ENCODE results near the gene PHACTR1. TPM values are rescaled to one million over a fixed set of nuclear protein-coding genes. Genes with fewer than 3 reads are reported as not detected.

The PHACTR1 gene
- polyA plus RNA-seq, 3 donors: 6.1 to 26.9 (median 7.6) TPM

- no peak for TF ChIP-seq CTCF (IDR thresholded peaks at IDR 0.05)
- Mint-ChIP-seq H3K4me3 (no peak overlapping the region), H3K9me3 (peaks cover 0 to 7% (median 3%) of the 10 kb centered on the region in 7 donors), H3K36me3 (no peaks in the 10 kb centered on the region), H3K27me3 (ENCODE audit: low read depth in 3 of 3) (no peaks in the 10 kb centered on the region), H3K27ac (no peak overlapping the region), H3K4me1 (no peaks in the 10 kb centered on the region)
- H3K27ac ChIP-seq (ENCODE audit: low read depth in 1 of 2, low read length in 2 of 2): no peak overlapping the region
- H3K9me3 ChIP-seq (replicated peaks in 1 of 2; ENCODE audit: control insufficient read depth in 1 of 2, insufficient read depth in 1 of 2, low read length in 2 of 2): no peaks in the 10 kb centered on the region
- H3K4me1 ChIP-seq (ENCODE audit: control insufficient read depth in 1 of 2, insufficient read depth in 2 of 2, low read length in 2 of 2): no peaks in the 10 kb centered on the region
- 100% methylated on average over 1 of the region's 3 CpGs for WGBS (ENCODE audit: insufficient coverage)
- no peak for DNase-seq
- no peaks in the 10 kb centered on the region for H3K27me3 ChIP-seq (ENCODE audit: control insufficient read depth in 2 of 2, insufficient read depth in 2 of 2, low read length in 2 of 2)
- H3K4me2 ChIP-seq (replicated peaks; ENCODE audit: extremely low read depth, low read length, poor library complexity, severe bottlenecking): no peak overlapping the region
- H3K36me3 ChIP-seq (replicated peaks in 1 of 2; ENCODE audit: control insufficient read depth in 1 of 2, insufficient read depth in 2 of 2, low read length in 2 of 2): no peaks in the 10 kb centered on the region
- H4K20me1 ChIP-seq (ENCODE audit: insufficient read depth, low read length): no peaks in the 10 kb centered on the region
- H2AFZ ChIP-seq (ENCODE audit: insufficient read depth, low read depth, low read length, poor library complexity, severe bottlenecking): no peak overlapping the region
- no peaks in the 10 kb centered on the region for H3K79me2 ChIP-seq (ENCODE audit: insufficient read depth, low read length)
- H3K9ac ChIP-seq (ENCODE audit: insufficient read depth, low read length, poor library complexity, severe bottlenecking): no peak overlapping the region
- H3K4me3 ChIP-seq (replicated peaks in 1 of 3; ENCODE audit: low read depth in 2 of 3, low read length in 3 of 3): no peak overlapping the region
- intact Hi-C loops (cut with micrococcal nuclease): no loop called here
Observed at GRCh38 chr6:12991435-12991834, 274.9 kb downstream of the PHACTR1 start.

DNA sequence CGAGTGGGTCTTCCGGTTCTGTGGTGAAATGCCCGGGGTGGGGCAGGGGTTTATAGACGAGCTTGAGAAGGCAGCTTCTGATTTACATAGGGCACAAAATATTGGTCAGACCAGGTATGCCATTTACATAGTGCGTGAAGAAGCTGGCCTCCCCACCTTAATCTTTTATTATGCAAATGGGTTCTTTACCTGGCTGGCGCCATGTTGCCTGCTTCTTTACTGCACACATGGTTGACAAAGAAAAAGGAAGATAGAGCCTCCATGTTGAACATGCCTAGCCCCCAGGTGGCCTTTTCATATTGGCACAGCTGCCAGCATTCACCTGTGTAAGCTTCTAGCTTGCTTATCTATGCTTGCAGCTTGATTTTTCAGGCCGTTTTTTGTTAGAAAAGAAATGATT lies 276.2 kb downstream of the PHACTR1 start:
- H3K27me3 ChIP-seq (ENCODE audit: control insufficient read depth in 2 of 2, insufficient read depth in 2 of 2, low read length in 2 of 2): no peaks in the 10 kb centered on the region
- H3K27ac Mint-ChIP-seq: no peak overlapping the region
- no peak overlapping the region for H2AFZ ChIP-seq (ENCODE audit: insufficient read depth, low read depth, low read length, poor library complexity, severe bottlenecking)
- H3K79me2 ChIP-seq (ENCODE audit: insufficient read depth, low read length): no peaks in the 10 kb centered on the region
- no peak for DNase-seq
- WGBS (ENCODE audit: insufficient coverage): 100% methylated on average over 2 of the region's 7 CpGs
- H3K4me3 Mint-ChIP-seq: no peak overlapping the region
- H4K20me1 ChIP-seq (ENCODE audit: insufficient read depth, low read length): no peaks in the 10 kb centered on the region
- no peaks in the 10 kb centered on the region for H3K27me3 Mint-ChIP-seq (ENCODE audit: low read depth in 3 of 3)
- H3K27ac ChIP-seq (ENCODE audit: low read depth in 1 of 2, low read length in 2 of 2): no peak overlapping the region
- H3K9ac ChIP-seq (ENCODE audit: insufficient read depth, low read length, poor library complexity, severe bottlenecking): no peak overlapping the region
- H3K9me3 Mint-ChIP-seq: peaks cover 0 to 7% (median 3%) of the 10 kb centered on the region in 7 donors
- intact Hi-C loops (cut with micrococcal nuclease): no loop called here
- H3K36me3 ChIP-seq (replicated peaks in 1 of 2; ENCODE audit: control insufficient read depth in 1 of 2, insufficient read depth in 2 of 2, low read length in 2 of 2): no peaks in the 10 kb centered on the region
- no peaks in the 10 kb centered on the region for H3K9me3 ChIP-seq (replicated peaks in 1 of 2; ENCODE audit: control insufficient read depth in 1 of 2, insufficient read depth in 1 of 2, low read length in 2 of 2)
- H3K36me3 Mint-ChIP-seq: no peaks in the 10 kb centered on the region
- no peaks in the 10 kb centered on the region for H3K4me1 Mint-ChIP-seq
- H3K4me2 ChIP-seq (replicated peaks; ENCODE audit: extremely low read depth, low read length, poor library complexity, severe bottlenecking): no peak overlapping the region
- H3K4me3 ChIP-seq (replicated peaks in 1 of 3; ENCODE audit: low read depth in 2 of 3, low read length in 3 of 3): no peak overlapping the region
- H3K4me1 ChIP-seq (ENCODE audit: control insufficient read depth in 1 of 2, insufficient read depth in 2 of 2, low read length in 2 of 2): no peaks in the 10 kb centered on the region
- no peak for TF ChIP-seq CTCF (IDR thresholded peaks at IDR 0.05)

Data from CD14-positive monocyte (primary cell).